Activated B cell treated with CpG ODN at 0.5 μM for 24 hours (primary cell): ENCODE results near the gene E2F3. TPM values are rescaled to one million over a fixed set of nuclear protein-coding genes. Genes with fewer than 3 reads are reported as not detected.

Source experiments
- ATAC-seq: fragments of 200-7000 bp; cut with Tn5 transposase; one replicate; pipeline ENCODE4 v1.10.0; 2021; ENCODE audit warnings: low read depth, mild to moderate bottlenecking, moderate library complexity
- CTCF ChIA-PET: fragments of 350-600 bp; sonication (Branson Sonifier 250); formaldehyde crosslinking; loops from one replicate; lab custom pipeline; 2021; ENCODE audit warnings: antibody characterized with exemption; lab: Charles Lee
- POLR2A ChIA-PET: fragments of 350-600 bp; sonication (Branson Sonifier 250); formaldehyde crosslinking; loops from one replicate; lab custom pipeline; 2021; ENCODE audit warnings: antibody characterized with exemption; lab: Charles Lee
- DNase-seq: peaks from one replicate; pipeline ENCODE4 v3.0.0; 2022
- H3K27ac Mint-ChIP-seq: one replicate; pipeline ENCODE4 v1.8.0; 2020; ENCODE audit warnings: mixed read lengths
- H3K27me3 Mint-ChIP-seq: one replicate; pipeline ENCODE4 v1.8.0; 2021; ENCODE audit warnings: mixed read lengths
- H3K36me3 Mint-ChIP-seq: one replicate; pipeline ENCODE4 v1.8.0; 2021; ENCODE audit warnings: low read depth, mixed read lengths
- H3K4me1 Mint-ChIP-seq: one replicate; pipeline ENCODE4 v1.8.0; 2021; ENCODE audit warnings: mixed read lengths
- H3K4me3 Mint-ChIP-seq: one replicate; pipeline ENCODE4 v1.8.0; 2020; ENCODE audit warnings: mild to moderate bottlenecking, mixed read lengths
- H3K9me3 Mint-ChIP-seq: one replicate; pipeline ENCODE4 v1.8.0; 2020; ENCODE audit warnings: mixed read lengths
- CTCF ChIP-seq: fragments of 200-600 bp; IDR thresholded peaks from one replicate; pipeline ENCODE4 v1.8.0; 2022; ENCODE audit warnings: antibody characterized with exemption, mild to moderate bottlenecking
- intact Hi-C: fragments of 100-400 bp; cut with micrococcal nuclease; formaldehyde crosslinking; loops from one replicate; pipeline ENCODE4 v1.15.1; 2024
- total RNA-seq: library from RNA; stranded (reverse); gene quantifications from 2 replicates; pipeline ENCODE4 v1.2.3, GENCODE V29; 2022

The E2F3 gene
- total RNA-seq, 1 donor from 2014 or later: 15.6 TPM

- peaks cover 7% of the 10 kb centered on the region for H3K27me3 Mint-ChIP-seq
- ATAC-seq (no peak), DNase-seq (no peak)
- H3K36me3 Mint-ChIP-seq: no peaks in the 10 kb centered on the region
- no peak overlapping the region for H3K4me3 Mint-ChIP-seq
- H3K27ac Mint-ChIP-seq: no peak overlapping the region
- intact Hi-C loops: no loop called here
- H3K9me3 Mint-ChIP-seq: no peaks in the 10 kb centered on the region
- ChIA-PET POLR2A (interaction anchor here (1.9 kb wide), 1 partner anchor 25 kb away, joined by 5 read pairs; no protein-coding TSS in a partner anchor), CTCF (no interaction called here)
- no peak for TF ChIP-seq CTCF
- H3K4me1 Mint-ChIP-seq: peaks cover 13% of the 10 kb centered on the region
Observed at GRCh38 chr6:20379231-20379630, 22.4 kb upstream of the E2F3 start.

GRCh38 chr6:20386218-20386617 is 15.5 kb upstream of the E2F3 start:
- TF ChIP-seq CTCF: no peak
- intact Hi-C loops: no loop called here
- DNase-seq (no peak), ATAC-seq (no peak)
- CTCF ChIA-PET: interaction anchor here (1.0 kb wide), 1 partner anchor 18 kb away, joined by 3 read pairs; no protein-coding TSS in a partner anchor
- Mint-ChIP-seq H3K27ac (no peak overlapping the region), H3K27me3 (peaks cover 10% of the 10 kb centered on the region), H3K9me3 (no peaks in the 10 kb centered on the region), H3K4me3 (no peak overlapping the region), H3K36me3 (no peaks in the 10 kb centered on the region), H3K4me1 (no peaks in the 10 kb centered on the region)
- POLR2A ChIA-PET: no interaction called here

GRCh38 chr6:20389066-20389465 is 12.6 kb upstream of the E2F3 start:
- TF ChIP-seq CTCF: no peak
- no peaks in the 10 kb centered on the region for H3K4me1 Mint-ChIP-seq
- ChIA-PET POLR2A (no interaction called here), CTCF (no interaction called here)
- no peak overlapping the region for H3K4me3 Mint-ChIP-seq
- no peaks in the 10 kb centered on the region for H3K9me3 Mint-ChIP-seq
- intact Hi-C loops: no loop called here
- ATAC-seq (no peak), DNase-seq (no peak)
- H3K27ac Mint-ChIP-seq: no peak overlapping the region
- peaks cover 2% of the 10 kb centered on the region for H3K27me3 Mint-ChIP-seq
- H3K36me3 Mint-ChIP-seq: no peaks in the 10 kb centered on the region

GRCh38 chr6:20393297-20393696 is 8.4 kb upstream of the E2F3 start:
- ChIA-PET POLR2A (no interaction called here), CTCF (no interaction called here)

GRCh38 chr6:20399518-20399917 is 2.2 kb upstream of the E2F3 start:
- intact Hi-C loops: no loop called here
- ChIA-PET POLR2A (interaction anchor here (1.7 kb wide), 1 partner anchor 79 kb away, joined by 7 read pairs; no protein-coding TSS in a partner anchor), CTCF (interaction anchor here (0.9 to 2.1 kb wide), 3 partner anchors 80 to 165 kb away, joined by 3 to 4 read pairs (median 4); no protein-coding TSS in a partner anchor)
- peaks cover 3% of the 10 kb centered on the region for H3K27me3 Mint-ChIP-seq
- no peak overlapping the region for H3K27ac Mint-ChIP-seq
- ATAC-seq (no peak), DNase-seq (no peak)
- peaks cover 16% of the 10 kb centered on the region for H3K4me1 Mint-ChIP-seq
- H3K4me3 Mint-ChIP-seq: peak overlapping the region; percentile 16
- H3K36me3 Mint-ChIP-seq: peaks cover 4% of the 10 kb centered on the region
- H3K9me3 Mint-ChIP-seq: no peaks in the 10 kb centered on the region
- TF ChIP-seq CTCF: no peak

More at GRCh38 chr6:20393297-20393696, 8.4 kb upstream of the E2F3 start:
- peaks cover 3% of the 10 kb centered on the region for H3K27me3 Mint-ChIP-seq
- H3K4me3 Mint-ChIP-seq: no peak overlapping the region
- no peaks in the 10 kb centered on the region for H3K36me3 Mint-ChIP-seq
- H3K4me1 Mint-ChIP-seq: no peaks in the 10 kb centered on the region
- DNase-seq (no peak), ATAC-seq (no peak)
- no peak overlapping the region for H3K27ac Mint-ChIP-seq
- intact Hi-C loops: no loop called here
- H3K9me3 Mint-ChIP-seq: no peaks in the 10 kb centered on the region
- TF ChIP-seq CTCF: no peak
